ENCODE results near the gene TRIM45. TPM values are rescaled to one million over a fixed set of nuclear protein-coding genes. Genes with fewer than 3 reads are reported as not detected.
A peak's percentile ranks its signal among the peaks of the same experiment; 100 is the strongest.
"Not testable (repeated sequence)": the region's sequence is repeated elsewhere in the genome, so short reads cannot be mapped to it uniquely, and the experiment has no call there.

TRIM45 gene
- total and polyA plus RNA-seq, 4 experiments from 2014 or later, result 0.11 to 0.25 (median 0.20) TPM; not detected in 1

- Histone ChIP-seq H3K9me3 (ENCODE audit: control insufficient read depth in 1 of 2, low read length in 2 of 2) (no peaks in the 10 kb centered on the region), H3K27ac (ENCODE audit: low read depth, low read length) (no peak overlapping the region), H3K27me3 (ENCODE audit: insufficient read depth, low read length) (no peaks in the 10 kb centered on the region), H3K4me1 (ENCODE audit: insufficient read depth, low read length) (peaks cover 11% of the 10 kb centered on the region), H3K4me3 (ENCODE audit: low read length in 2 of 2) (no peak overlapping the region), H3K36me3 (ENCODE audit: insufficient read depth, low read length) (no peaks in the 10 kb centered on the region)
- POLR2A ChIA-PET (ENCODE audit: partially characterized antibody), result no interaction called here
- H3K27me3 Mint-ChIP-seq, result no peaks in the 10 kb centered on the region
- H3K4me1 Mint-ChIP-seq, result peaks cover 14 to 28% (median 19%) of the 10 kb centered on the region in 4 donors
- H3K36me3 Mint-ChIP-seq, result no peaks in the 10 kb centered on the region
- CTCF ChIA-PET (ENCODE audit: partially characterized antibody), result interaction anchor here (1.3 kb wide), 1 partner anchor 10 kb away, joined by 7 read pairs; no protein-coding TSS in a partner anchor
- no peak overlapping the region for H3K4me3 Mint-ChIP-seq
- no peak overlapping the region for H3K27ac Mint-ChIP-seq
- no peak for DNase-seq
- H3K9me3 Mint-ChIP-seq, result no peaks in the 10 kb centered on the region
- intact Hi-C loops (cut with micrococcal nuclease), result no loop called here
Measured at GRCh38 chr1:117112047-117112717, 9.4 kb downstream of the TRIM45 start.

- Histone ChIP-seq H3K27me3 (ENCODE audit: insufficient read depth, low read length) (no peaks in the 10 kb centered on the region), H3K4me3 (ENCODE audit: low read length in 2 of 2) (no peak overlapping the region), H3K4me1 (ENCODE audit: insufficient read depth, low read length) (peaks cover 11% of the 10 kb centered on the region), H3K9me3 (ENCODE audit: control insufficient read depth in 1 of 2, low read length in 2 of 2) (no peaks in the 10 kb centered on the region), H3K27ac (ENCODE audit: low read depth, low read length) (no peak overlapping the region), H3K36me3 (ENCODE audit: insufficient read depth, low read length) (no peaks in the 10 kb centered on the region)
- H3K9me3 Mint-ChIP-seq, result no peaks in the 10 kb centered on the region
- ChIA-PET CTCF (ENCODE audit: partially characterized antibody) (interaction anchor here (0.7 to 1.5 kb wide), 4 partner anchors 11 to 18 kb away, joined by 3 to 7 read pairs (median 6); no protein-coding TSS in a partner anchor), POLR2A (ENCODE audit: partially characterized antibody) (no interaction called here)
- H3K36me3 Mint-ChIP-seq, result peaks cover 0 to 3% of the 10 kb centered on the region in 2 donors
- H3K27ac Mint-ChIP-seq, result peak overlapping the region in 2 of 7 donors; percentile 24 to 72
- H3K4me3 Mint-ChIP-seq, result no peak overlapping the region
- no peaks in the 10 kb centered on the region for H3K27me3 Mint-ChIP-seq
- intact Hi-C loops (cut with micrococcal nuclease), result no loop called here
- H3K4me1 Mint-ChIP-seq, result peaks cover 18 to 33% (median 21%) of the 10 kb centered on the region in 4 donors
- no peak for DNase-seq
Measured at GRCh38 chr1:117110774-117111173, 10.8 kb downstream of the TRIM45 start.

GRCh38 chr1:117107364-117107763 is 14.2 kb downstream of the TRIM45 start:
- no peak overlapping the region for H3K4me3 ChIP-seq (ENCODE audit: low read length in 2 of 2)
- no peak overlapping the region for H3K27ac ChIP-seq (ENCODE audit: low read depth, low read length)
- no peaks in the 10 kb centered on the region for H3K27me3 ChIP-seq (ENCODE audit: insufficient read depth, low read length)
- no peaks in the 10 kb centered on the region for H3K4me1 ChIP-seq (ENCODE audit: insufficient read depth, low read length)
- no peaks in the 10 kb centered on the region for H3K36me3 ChIP-seq (ENCODE audit: insufficient read depth, low read length)
- H3K9me3 ChIP-seq (ENCODE audit: control insufficient read depth in 1 of 2, low read length in 2 of 2), result no peaks in the 10 kb centered on the region
- Mint-ChIP-seq H3K4me3 (no peak overlapping the region), H3K36me3 (peaks cover 11 to 18% of the 10 kb centered on the region in 2 donors), H3K27me3 (no peaks in the 10 kb centered on the region), H3K27ac (no peak overlapping the region), H3K4me1 (peaks cover 10 to 23% (median 12%) of the 10 kb centered on the region in 4 donors), H3K9me3 (no peaks in the 10 kb centered on the region)
- ChIA-PET CTCF (ENCODE audit: partially characterized antibody) (no interaction called here), POLR2A (ENCODE audit: partially characterized antibody) (no interaction called here)
- intact Hi-C loops (cut with micrococcal nuclease), result no loop called here
- DNase-seq, result no peak

- intact Hi-C loops (cut with micrococcal nuclease), result no loop called here
- Histone ChIP-seq H3K4me1 (ENCODE audit: insufficient read depth, low read length) (no peaks in the 10 kb centered on the region), H3K9me3 (ENCODE audit: control insufficient read depth in 1 of 2, low read length in 2 of 2) (no peaks in the 10 kb centered on the region), H3K27me3 (ENCODE audit: insufficient read depth, low read length) (no peaks in the 10 kb centered on the region), H3K27ac (ENCODE audit: low read depth, low read length) (no peak overlapping the region), H3K4me3 (ENCODE audit: low read length in 2 of 2) (no peak overlapping the region), H3K36me3 (ENCODE audit: insufficient read depth, low read length) (no peaks in the 10 kb centered on the region)
- Mint-ChIP-seq H3K27me3 (no peaks in the 10 kb centered on the region), H3K4me1 (peaks cover 10 to 23% (median 14%) of the 10 kb centered on the region in 4 donors), H3K4me3 (no peak overlapping the region), H3K27ac (peak overlapping the region in 1 of 7 donors; percentile 44), H3K36me3 (peaks cover 19 to 26% of the 10 kb centered on the region in 2 donors), H3K9me3 (no peaks in the 10 kb centered on the region)
- DNase-seq, result peak in 1 of 5 donors; percentile 42
- POLR2A ChIA-PET (ENCODE audit: partially characterized antibody), result no interaction called here
- CTCF ChIA-PET (ENCODE audit: partially characterized antibody), result no interaction called here
Measured at GRCh38 chr1:117106478-117106877, 15.1 kb downstream of the TRIM45 start.

- Mint-ChIP-seq H3K4me1 (peaks cover 4 to 19% (median 13%) of the 10 kb centered on the region in 4 donors), H3K9me3 (no peaks in the 10 kb centered on the region), H3K36me3 (peaks cover 25 to 31% of the 10 kb centered on the region in 2 donors), H3K27me3 (no peaks in the 10 kb centered on the region), H3K27ac (no peak overlapping the region), H3K4me3 (no peak overlapping the region)
- Histone ChIP-seq H3K27me3 (ENCODE audit: insufficient read depth, low read length) (no peaks in the 10 kb centered on the region), H3K4me1 (ENCODE audit: insufficient read depth, low read length) (no peaks in the 10 kb centered on the region), H3K4me3 (ENCODE audit: low read length in 2 of 2) (no peak overlapping the region), H3K9me3 (ENCODE audit: control insufficient read depth in 1 of 2, low read length in 2 of 2) (no peaks in the 10 kb centered on the region), H3K27ac (ENCODE audit: low read depth, low read length) (no peak overlapping the region), H3K36me3 (ENCODE audit: insufficient read depth, low read length) (peaks cover 1% of the 10 kb centered on the region)
- intact Hi-C loops (cut with micrococcal nuclease), result no loop called here
- ChIA-PET CTCF (ENCODE audit: partially characterized antibody) (no interaction called here), POLR2A (ENCODE audit: partially characterized antibody) (no interaction called here)
- no peak for DNase-seq
Measured at GRCh38 chr1:117105722-117106121, 15.8 kb downstream of the TRIM45 start.

- no peaks in the 10 kb centered on the region for H3K27me3 Mint-ChIP-seq
- peaks cover 33 to 38% of the 10 kb centered on the region in 2 donors for H3K36me3 Mint-ChIP-seq
- ChIA-PET CTCF (ENCODE audit: partially characterized antibody) (interaction anchor here (1.5 kb wide), 1 partner anchor 24 kb away, joined by 4 read pairs; no protein-coding TSS in a partner anchor), POLR2A (ENCODE audit: partially characterized antibody) (no interaction called here)
- no peak overlapping the region for H3K4me3 Mint-ChIP-seq
- Histone ChIP-seq H3K27me3 (ENCODE audit: insufficient read depth, low read length) (no peaks in the 10 kb centered on the region), H3K36me3 (ENCODE audit: insufficient read depth, low read length) (peaks cover 7% of the 10 kb centered on the region), H3K4me1 (ENCODE audit: insufficient read depth, low read length) (no peaks in the 10 kb centered on the region), H3K4me3 (ENCODE audit: low read length in 2 of 2) (no peak overlapping the region), H3K9me3 (ENCODE audit: control insufficient read depth in 1 of 2, low read length in 2 of 2) (no peaks in the 10 kb centered on the region), H3K27ac (ENCODE audit: low read depth, low read length) (no peak overlapping the region)
- no peak overlapping the region for H3K27ac Mint-ChIP-seq
- peaks cover 0 to 14% (median 12%) of the 10 kb centered on the region in 4 donors for H3K4me1 Mint-ChIP-seq
- intact Hi-C loops (cut with micrococcal nuclease), result no loop called here
- no peaks in the 10 kb centered on the region for H3K9me3 Mint-ChIP-seq
- DNase-seq, result no peak
Measured at GRCh38 chr1:117104986-117105385, 16.6 kb downstream of the TRIM45 start.

- H3K4me3 ChIP-seq (ENCODE audit: low read length in 2 of 2); H3K4me1 ChIP-seq (ENCODE audit: insufficient read depth, low read length); intact Hi-C loops (cut with micrococcal nuclease); POLR2A ChIA-PET (ENCODE audit: partially characterized antibody); H3K4me1 Mint-ChIP-seq; H3K9me3 ChIP-seq (ENCODE audit: control insufficient read depth in 1 of 2, low read length in 2 of 2); H3K9me3 Mint-ChIP-seq; H3K4me3 Mint-ChIP-seq; H3K27ac ChIP-seq (ENCODE audit: low read depth, low read length); H3K27me3 Mint-ChIP-seq; H3K27me3 ChIP-seq (ENCODE audit: insufficient read depth, low read length); DNase-seq: not testable (repeated sequence)
- peaks cover 11% of the 10 kb centered on the region for H3K36me3 ChIP-seq (ENCODE audit: insufficient read depth, low read length)
- H3K36me3 Mint-ChIP-seq, result peaks cover 60 to 61% of the 10 kb centered on the region in 2 donors
- CTCF ChIA-PET (ENCODE audit: partially characterized antibody), result interaction anchor here (1.1 to 1.2 kb wide), 2 partner anchors 26 to 35 kb away, joined by 3 read pairs; no protein-coding TSS in a partner anchor
- peak overlapping the region in 1 of 7 donors; percentile 83 for H3K27ac Mint-ChIP-seq
Measured at GRCh38 chr1:117101858-117102257, 19.7 kb downstream of the TRIM45 start.

Measured in CD4-positive, alpha-beta memory T cell (primary cell).